ENCODE data around the gene ZSCAN4.

ZSCAN4 gene

GRCh38 chr19:57672466-57672865 lies 3.7 kb downstream of the ZSCAN4 start:
- no peak overlapping the region for H3K4me3 ChIP-seq (replicated peaks in 1 of 2; ENCODE audit: low read depth in 2 of 2, low read length in 2 of 2)
- no peak for DNase-seq (ENCODE audit: low read depth in 2 of 2)
- no peak for TF ChIP-seq CTCF (IDR thresholded peaks at IDR 0.05; ENCODE audit: low read depth, low read length)

- TF ChIP-seq CTCF (IDR thresholded peaks at IDR 0.05; ENCODE audit: low read depth, low read length): no peak
- DNase-seq (ENCODE audit: low read depth in 2 of 2): peak in 1 of 2 donors; percentile 81
- no peak overlapping the region for H3K4me3 ChIP-seq (replicated peaks in 1 of 2; ENCODE audit: low read depth in 2 of 2, low read length in 2 of 2)
Measured at GRCh38 chr19:57675881-57676280, 7.1 kb downstream of the ZSCAN4 start.

GRCh38 chr19:57682226-57682766 lies 13.6 kb downstream of the ZSCAN4 start:
- no peak for DNase-seq (ENCODE audit: low read depth in 2 of 2)
- H3K4me3 ChIP-seq (replicated peaks in 1 of 2; ENCODE audit: low read depth in 2 of 2, low read length in 2 of 2): peak overlapping the region; percentile 98 to 99
- TF ChIP-seq CTCF (IDR thresholded peaks at IDR 0.05; ENCODE audit: low read depth, low read length): no peak

GRCh38 chr19:57686727-57687126 lies 18.0 kb downstream of the ZSCAN4 start:
- DNase-seq (ENCODE audit: low read depth in 2 of 2): no peak
- H3K4me3 ChIP-seq (replicated peaks in 1 of 2; ENCODE audit: low read depth in 2 of 2, low read length in 2 of 2): no peak overlapping the region

GRCh38 chr19:57687363-57688010 lies 18.8 kb downstream of the ZSCAN4 start:
- H3K4me3 ChIP-seq (replicated peaks in 1 of 2; ENCODE audit: low read depth in 2 of 2, low read length in 2 of 2): no peak overlapping the region
- peak in 1 of 2 donors; percentile 1 for DNase-seq (ENCODE audit: low read depth in 2 of 2)
- TF ChIP-seq CTCF (IDR thresholded peaks at IDR 0.05; ENCODE audit: low read depth, low read length): no peak

More at GRCh38 chr19:57686727-57687126, 18.0 kb downstream of the ZSCAN4 start:
- TF ChIP-seq CTCF (IDR thresholded peaks at IDR 0.05; ENCODE audit: low read depth, low read length): no peak

- TF ChIP-seq CTCF (IDR thresholded peaks at IDR 0.05; ENCODE audit: low read depth, low read length): no peak
- H3K4me3 ChIP-seq (replicated peaks in 1 of 2; ENCODE audit: low read depth in 2 of 2, low read length in 2 of 2): no peak overlapping the region
- DNase-seq (ENCODE audit: low read depth in 2 of 2): no peak
Measured at GRCh38 chr19:57688011-57688763, 19.5 kb downstream of the ZSCAN4 start.

All from cardiac fibroblast (primary cell).